SJCRH30 (cell line): ENCODE data around the gene COLEC12. TPM values are rescaled to one million over a fixed set of nuclear protein-coding genes. Genes with fewer than 3 reads are reported as not detected.

ENCODE experiments used
- DNase-seq, 2 experiments: peaks; one replicate each; pipeline ENCODE4 v3.0.0-alpha.2; 2015 to 2020
- H3K27ac ChIP-seq: fragments of 250-450 bp; sonication (Bioruptor Pico); 2 replicates; pipeline ENCODE4 v1.5.1; 2020; ENCODE audit warnings: mild to moderate bottlenecking, moderate library complexity
- H3K27me3 ChIP-seq: fragments of 250-450 bp; sonication (Bioruptor Pico); 2 replicates; pipeline ENCODE4 v1.5.1; 2020; ENCODE audit warnings: mild to moderate bottlenecking, moderate library complexity
- H3K36me3 ChIP-seq: fragments of 250-450 bp; sonication (Bioruptor Pico); 2 replicates; pipeline ENCODE4 v1.5.1; 2020; ENCODE audit warnings: mild to moderate bottlenecking, moderate library complexity
- H3K4me1 ChIP-seq: fragments of 250-450 bp; sonication (Bioruptor Pico); 2 replicates; pipeline ENCODE4 v1.5.1; 2020; ENCODE audit warnings: mild to moderate bottlenecking, moderate library complexity
- H3K4me3 ChIP-seq: fragments of 250-450 bp; sonication (Bioruptor Pico); 2 replicates; pipeline ENCODE4 v1.5.1; 2020; ENCODE audit warnings: mild to moderate bottlenecking, moderate library complexity
- H3K9me3 ChIP-seq: fragments of 250-450 bp; sonication (Bioruptor Pico); replicated peaks from 2 replicates; pipeline ENCODE4 v1.5.1; 2020; ENCODE audit warnings: mild to moderate bottlenecking, moderate library complexity
- total RNA-seq: library from RNA; depleted of rRNA; stranded (reverse); fragments of >200 nt; shearing (Covaris generic); gene quantifications from 2 replicates; pipeline ENCODE4 v1.2.3, GENCODE V29; 2014

COLEC12 gene
- total RNA-seq, 1 experiment from 2014 or later, result not detected

DNA sequence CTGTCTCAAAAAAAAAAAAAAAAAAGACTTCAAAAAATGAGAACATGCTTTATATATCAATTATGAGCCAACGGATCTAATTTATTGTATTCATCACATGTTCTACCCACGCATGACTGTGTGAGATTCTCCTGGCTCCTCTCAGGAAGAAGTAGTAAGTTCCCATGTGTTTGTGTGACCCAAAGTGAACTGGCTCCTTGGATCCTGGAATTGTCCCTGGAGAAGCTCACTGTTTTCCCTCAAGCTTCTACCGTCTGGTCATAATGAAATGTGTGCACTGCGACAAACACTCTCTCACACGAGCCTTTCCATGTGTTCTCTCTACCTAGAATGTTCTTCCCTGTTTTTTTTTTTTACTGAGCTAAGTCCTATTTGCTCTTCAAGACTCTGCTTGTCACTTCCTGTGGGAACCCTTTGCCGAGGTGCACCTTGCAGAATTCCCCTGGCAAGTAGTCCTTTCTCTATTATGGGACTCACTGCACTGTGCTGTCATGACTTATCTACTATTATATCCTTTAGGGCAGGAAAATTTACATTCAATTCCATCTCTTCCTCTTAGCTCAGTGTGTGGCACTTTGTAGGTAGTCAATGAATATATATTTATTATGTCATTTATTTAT is 149.4 kb downstream of the COLEC12 start:
- H3K27me3 ChIP-seq, result no peaks in the 10 kb centered on the region
- DNase-seq, result no peak
- H3K4me3 ChIP-seq, result no peak overlapping the region
- no peak overlapping the region for H3K27ac ChIP-seq
- H3K9me3 ChIP-seq, result no peaks in the 10 kb centered on the region
- H3K4me1 ChIP-seq, result no peaks in the 10 kb centered on the region
- no peaks in the 10 kb centered on the region for H3K36me3 ChIP-seq

DNA sequence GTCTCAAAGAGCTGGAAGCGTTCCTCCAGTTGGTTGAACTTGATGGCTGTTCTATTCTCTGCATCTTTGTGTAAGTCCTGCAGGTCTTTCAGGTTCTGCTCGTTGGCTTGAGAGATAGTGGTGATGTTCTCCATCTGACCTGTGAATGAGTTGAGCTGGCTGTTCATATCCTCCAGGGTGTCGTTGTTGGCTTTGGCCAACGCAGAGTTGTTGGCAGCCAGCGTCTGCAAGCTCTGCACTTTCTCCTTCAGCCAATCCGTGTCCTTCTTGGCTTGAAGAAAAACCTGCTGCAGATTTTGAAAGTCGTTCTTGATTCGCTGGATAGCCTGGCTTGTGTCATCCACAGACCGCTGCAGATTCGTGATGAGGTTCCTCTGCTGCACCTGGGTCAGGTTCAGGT is 153.9 kb downstream of the COLEC12 start:
- no peak for DNase-seq
- Histone ChIP-seq H3K4me1 (no peaks in the 10 kb centered on the region), H3K27ac (no peak overlapping the region), H3K4me3 (no peak overlapping the region), H3K36me3 (no peaks in the 10 kb centered on the region), H3K9me3 (no peaks in the 10 kb centered on the region), H3K27me3 (no peaks in the 10 kb centered on the region)

DNA sequence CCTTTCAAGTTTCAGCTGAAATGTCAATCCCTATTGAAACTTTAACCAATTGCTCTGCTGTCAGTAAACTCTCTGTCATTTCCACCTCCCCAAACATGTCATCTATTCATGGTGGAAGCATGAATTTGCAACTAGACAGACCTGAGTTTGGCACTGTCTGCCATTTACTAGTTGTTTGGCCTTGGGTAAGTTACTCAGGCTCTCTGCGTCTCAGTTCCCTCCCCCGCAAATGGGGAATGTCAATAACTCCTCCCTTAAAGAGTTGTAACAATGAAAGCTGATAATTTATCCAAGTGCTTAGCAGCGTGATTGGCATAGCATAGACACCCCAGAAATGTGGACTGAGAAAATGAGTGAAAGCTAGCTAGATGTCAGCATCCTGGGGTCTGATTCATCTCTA is 159.4 kb downstream of the COLEC12 start:
- Histone ChIP-seq H3K4me1 (no peaks in the 10 kb centered on the region), H3K27me3 (no peaks in the 10 kb centered on the region), H3K9me3 (no peaks in the 10 kb centered on the region), H3K4me3 (no peak overlapping the region), H3K27ac (no peak overlapping the region), H3K36me3 (no peaks in the 10 kb centered on the region)
- DNase-seq, result no peak

DNA sequence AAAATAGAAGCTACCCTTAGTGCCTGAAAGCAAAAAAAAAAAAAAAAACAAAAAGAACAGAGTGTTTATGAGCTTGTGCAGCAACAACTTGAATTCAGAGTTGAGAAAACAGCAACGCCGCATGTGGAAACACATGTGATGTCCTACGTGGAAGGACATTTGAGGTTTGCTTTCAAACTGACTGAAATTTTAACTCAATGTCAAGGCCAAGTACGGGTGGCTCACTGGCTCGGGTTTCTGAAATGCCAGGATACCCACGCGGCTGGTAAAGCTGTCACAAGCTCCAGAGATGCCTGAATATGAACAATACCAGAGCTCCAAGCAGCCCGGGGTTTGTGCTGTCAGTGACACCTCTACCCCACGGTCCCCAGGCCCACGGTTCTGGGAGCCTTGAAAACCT is 160.5 kb downstream of the COLEC12 start:
- Histone ChIP-seq H3K27ac (no peak overlapping the region), H3K36me3 (no peaks in the 10 kb centered on the region), H3K4me1 (no peaks in the 10 kb centered on the region), H3K4me3 (no peak overlapping the region), H3K9me3 (no peaks in the 10 kb centered on the region), H3K27me3 (no peaks in the 10 kb centered on the region)
- no peak for DNase-seq

DNA sequence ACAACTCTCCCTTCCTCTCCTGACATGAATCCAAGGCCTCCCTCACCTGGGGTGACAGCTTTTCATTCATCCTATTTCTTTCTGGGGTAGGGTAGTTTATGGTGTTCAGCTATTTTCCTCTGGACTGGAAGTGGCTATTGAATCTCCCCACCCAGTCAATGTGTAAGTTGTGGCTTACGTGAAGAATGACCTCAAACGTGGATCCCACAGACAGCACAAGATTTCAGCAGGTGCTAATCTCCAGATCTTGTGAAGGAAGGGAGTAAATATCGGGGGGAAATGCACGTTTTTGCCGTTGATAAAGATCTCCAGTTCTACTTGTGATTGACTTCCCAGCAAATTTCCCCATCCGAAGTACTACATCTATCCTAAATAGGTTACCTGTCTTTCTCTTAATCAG is 161.3 kb downstream of the COLEC12 start:
- no peaks in the 10 kb centered on the region for H3K27me3 ChIP-seq

DNA sequence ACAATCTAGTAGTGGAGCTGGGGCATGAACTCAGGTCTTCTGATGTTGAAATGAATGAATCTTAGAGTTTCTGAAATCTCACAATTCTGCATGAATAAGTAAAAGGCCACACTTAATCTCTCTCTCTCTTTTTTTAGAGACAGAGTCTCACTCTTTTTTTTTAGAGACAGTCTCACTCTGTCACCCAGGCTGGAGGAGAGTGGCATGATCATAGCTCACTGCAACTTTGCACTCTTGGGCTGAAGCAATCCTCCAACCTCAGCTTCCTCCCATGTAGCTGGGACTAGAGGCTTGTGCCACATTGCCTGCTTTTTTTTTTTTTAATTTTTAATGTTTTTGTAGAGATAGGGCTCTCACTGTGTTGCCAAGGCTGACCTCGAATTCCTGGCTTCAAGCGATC is 163.8 kb downstream of the COLEC12 start:
- H3K36me3 ChIP-seq, result no peaks in the 10 kb centered on the region
- H3K9me3 ChIP-seq, result no peaks in the 10 kb centered on the region
- no peaks in the 10 kb centered on the region for H3K27me3 ChIP-seq
- no peak overlapping the region for H3K4me3 ChIP-seq
- no peaks in the 10 kb centered on the region for H3K4me1 ChIP-seq
- no peak for DNase-seq
- H3K27ac ChIP-seq, result no peak overlapping the region

More for the DNA sequence above, 161.3 kb downstream of the COLEC12 start:
- no peaks in the 10 kb centered on the region for H3K4me1 ChIP-seq
- no peak overlapping the region for H3K27ac ChIP-seq
- H3K36me3 ChIP-seq, result no peaks in the 10 kb centered on the region
- H3K4me3 ChIP-seq, result no peak overlapping the region
- no peaks in the 10 kb centered on the region for H3K9me3 ChIP-seq
- no peak for DNase-seq

DNA sequence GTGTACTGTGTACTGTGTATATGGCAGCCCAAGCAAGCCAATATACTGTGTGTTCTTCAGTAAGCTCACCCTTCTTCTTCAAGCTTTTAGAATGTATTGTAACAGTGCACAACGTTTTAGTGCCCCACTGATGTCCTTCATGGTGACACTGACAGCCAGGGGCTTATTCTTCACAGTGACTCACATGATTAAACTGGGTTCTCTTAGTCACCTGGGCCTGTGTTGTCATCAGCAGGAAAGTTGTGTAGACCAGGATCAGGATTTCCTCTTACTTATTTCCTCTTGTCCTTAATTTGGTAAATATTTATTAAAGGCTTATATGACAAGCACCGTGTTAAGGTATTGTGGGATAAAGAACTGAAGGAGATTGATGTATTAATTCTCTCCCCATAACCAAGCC is 164.8 kb downstream of the COLEC12 start:
- H3K4me3 ChIP-seq, result no peak overlapping the region
- H3K36me3 ChIP-seq, result no peaks in the 10 kb centered on the region
- no peak overlapping the region for H3K27ac ChIP-seq
- H3K4me1 ChIP-seq, result no peaks in the 10 kb centered on the region
- no peaks in the 10 kb centered on the region for H3K27me3 ChIP-seq
- H3K9me3 ChIP-seq, result no peaks in the 10 kb centered on the region
- DNase-seq, result no peak

DNA sequence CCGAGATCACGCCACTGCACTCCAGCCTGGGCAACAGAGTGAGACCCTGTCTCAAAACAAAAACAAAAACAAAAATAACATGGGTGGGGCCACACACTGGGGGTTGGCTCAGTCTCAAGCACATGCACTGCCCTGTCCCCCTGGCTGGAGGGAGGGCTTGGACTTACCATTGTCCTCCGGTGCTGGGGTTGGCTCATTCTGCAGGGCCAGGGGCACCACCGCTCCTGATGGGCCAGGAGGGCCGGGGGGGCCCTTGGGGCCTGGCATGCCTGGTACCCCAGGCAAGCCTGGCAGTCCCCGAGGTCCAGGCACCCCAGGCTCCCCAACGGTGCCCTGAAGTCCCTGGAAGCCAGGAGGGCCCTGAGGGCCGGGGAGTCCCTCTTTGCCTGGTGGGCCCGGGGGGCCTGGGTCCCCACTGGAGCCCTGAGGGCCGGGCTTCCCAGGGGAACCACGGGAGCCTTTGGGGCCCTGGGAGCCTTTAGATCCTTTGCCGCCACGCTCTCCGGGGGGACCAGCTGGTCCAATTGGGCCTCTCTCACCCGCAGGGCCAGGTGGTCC is 165.8 kb downstream of the COLEC12 start:
- no peaks in the 10 kb centered on the region for H3K27me3 ChIP-seq
- H3K36me3 ChIP-seq, result no peaks in the 10 kb centered on the region
- no peak overlapping the region for H3K4me3 ChIP-seq
- H3K4me1 ChIP-seq, result no peaks in the 10 kb centered on the region
- H3K9me3 ChIP-seq, result no peaks in the 10 kb centered on the region
- DNase-seq, result no peak
- H3K27ac ChIP-seq, result no peak overlapping the region

DNA sequence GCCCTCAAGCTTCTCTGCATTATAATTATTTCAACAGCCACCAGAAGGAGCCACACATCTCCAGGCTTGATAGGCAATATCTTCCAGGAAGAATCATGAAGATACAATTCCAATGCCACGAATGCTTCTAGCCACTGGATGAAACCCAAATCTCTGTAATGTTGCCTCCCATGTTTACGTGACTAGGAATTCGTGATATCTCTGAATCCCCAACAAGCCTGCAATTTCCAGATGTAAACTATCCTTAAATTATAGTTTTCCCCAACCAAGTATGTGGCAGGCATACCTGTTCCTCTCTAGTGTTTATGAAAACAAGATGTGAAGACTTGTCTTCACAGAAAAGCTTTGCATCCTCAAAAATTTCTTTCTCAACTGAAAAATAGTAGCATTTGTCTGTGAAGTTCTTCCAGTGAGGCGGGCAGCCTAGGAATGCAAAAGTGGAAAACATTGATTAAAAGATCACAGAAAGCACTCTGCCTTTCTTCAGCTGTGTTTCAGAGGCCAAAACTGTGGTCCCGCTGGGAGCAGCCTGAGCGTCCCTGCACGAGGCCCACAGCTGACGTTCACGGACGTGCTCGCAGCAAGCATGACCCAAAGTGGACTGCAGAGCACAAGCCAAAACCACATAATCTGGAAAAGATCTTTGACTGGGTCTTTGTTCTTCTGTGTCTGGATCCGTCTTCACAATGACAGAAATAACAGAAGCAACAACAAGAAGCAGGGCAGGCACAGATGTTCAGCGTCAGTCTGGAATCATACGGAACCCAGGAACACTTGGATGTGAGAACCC is 167.6 kb downstream of the COLEC12 start:
- Histone ChIP-seq H3K4me1 (no peaks in the 10 kb centered on the region), H3K27me3 (no peaks in the 10 kb centered on the region), H3K27ac (no peak overlapping the region), H3K9me3 (no peaks in the 10 kb centered on the region), H3K4me3 (no peak overlapping the region), H3K36me3 (no peaks in the 10 kb centered on the region)
- no peak for DNase-seq

DNA sequence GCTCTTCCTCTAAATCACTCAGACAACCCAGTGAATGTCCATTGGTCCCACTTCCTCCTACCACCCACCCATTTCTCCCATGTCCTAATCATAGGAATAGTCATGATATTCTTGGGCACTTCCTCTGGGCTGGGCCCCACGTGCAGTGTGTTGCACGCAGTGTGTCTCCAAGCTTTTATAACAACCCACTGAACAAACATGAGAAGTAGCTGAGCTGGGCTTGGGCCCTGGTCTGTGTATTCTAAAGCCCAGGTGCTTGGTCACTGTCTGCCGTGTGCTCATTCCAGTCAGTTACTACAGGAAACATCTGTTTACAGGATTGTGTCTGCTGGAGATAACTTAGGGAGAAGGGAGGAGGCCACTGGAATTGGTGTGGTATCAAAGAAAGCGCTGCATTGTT is 168.5 kb downstream of the COLEC12 start:
- no peak for DNase-seq
- no peak overlapping the region for H3K4me3 ChIP-seq
- H3K9me3 ChIP-seq, result no peaks in the 10 kb centered on the region
- no peaks in the 10 kb centered on the region for H3K4me1 ChIP-seq
- H3K27me3 ChIP-seq, result no peaks in the 10 kb centered on the region
- H3K36me3 ChIP-seq, result no peaks in the 10 kb centered on the region
- H3K27ac ChIP-seq, result no peak overlapping the region

DNA sequence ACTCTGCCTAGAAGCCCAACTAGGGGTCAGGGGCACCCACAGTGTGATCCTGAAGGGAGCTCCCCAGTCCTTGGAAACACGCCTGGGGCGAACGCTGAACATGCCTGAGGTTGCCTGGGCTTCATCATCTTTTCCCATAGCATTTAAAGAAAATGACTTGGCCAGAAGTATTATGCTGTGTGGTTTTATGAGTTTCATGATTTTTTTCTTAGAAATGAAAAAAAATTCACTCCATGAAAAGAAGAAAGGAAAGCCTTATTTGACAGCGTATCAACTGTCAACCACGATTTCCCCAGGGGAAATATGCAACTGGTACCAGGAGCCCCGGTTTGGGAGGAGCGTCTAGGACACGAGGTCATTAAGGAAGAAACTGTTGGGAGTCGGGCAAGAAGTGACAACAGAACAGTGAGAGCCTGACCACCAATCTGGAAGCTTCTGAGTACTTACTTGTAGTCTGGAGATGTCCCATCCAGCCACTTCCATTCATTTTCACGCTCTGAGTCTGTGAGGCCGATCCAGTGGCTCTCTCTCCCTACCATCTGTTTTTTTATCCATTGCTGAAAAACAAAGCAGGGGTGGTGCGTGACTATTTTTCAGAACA is 169.2 kb downstream of the COLEC12 start:
- no peaks in the 10 kb centered on the region for H3K9me3 ChIP-seq
- no peaks in the 10 kb centered on the region for H3K27me3 ChIP-seq
- H3K27ac ChIP-seq, result no peak overlapping the region
- no peaks in the 10 kb centered on the region for H3K4me1 ChIP-seq
- no peak overlapping the region for H3K4me3 ChIP-seq
- H3K36me3 ChIP-seq, result no peaks in the 10 kb centered on the region
- DNase-seq, result peak; percentile 8 to 32

DNA sequence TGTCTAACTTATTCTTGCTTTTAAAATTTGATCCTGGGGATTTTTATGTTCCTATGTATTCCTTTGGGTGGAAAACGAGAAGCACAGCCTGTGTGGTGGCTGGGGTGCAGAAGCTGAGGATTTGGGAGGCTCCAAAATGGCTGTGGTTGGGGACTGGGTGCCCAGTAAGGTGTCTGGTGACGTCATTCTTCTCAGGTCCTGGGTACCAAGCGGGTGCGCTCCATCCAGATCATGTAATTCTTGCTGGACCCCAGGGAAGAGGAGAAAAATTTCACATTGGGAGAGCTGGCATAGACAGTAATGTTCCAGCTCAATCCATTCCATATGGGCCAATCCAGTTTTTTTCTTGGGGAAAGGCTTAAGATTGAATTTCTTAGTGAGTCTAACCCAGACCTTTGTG is 171.6 kb downstream of the COLEC12 start:
- Histone ChIP-seq H3K4me1 (no peaks in the 10 kb centered on the region), H3K36me3 (no peaks in the 10 kb centered on the region), H3K4me3 (no peak overlapping the region), H3K27ac (no peak overlapping the region), H3K9me3 (no peaks in the 10 kb centered on the region), H3K27me3 (no peaks in the 10 kb centered on the region)
- no peak for DNase-seq

DNA sequence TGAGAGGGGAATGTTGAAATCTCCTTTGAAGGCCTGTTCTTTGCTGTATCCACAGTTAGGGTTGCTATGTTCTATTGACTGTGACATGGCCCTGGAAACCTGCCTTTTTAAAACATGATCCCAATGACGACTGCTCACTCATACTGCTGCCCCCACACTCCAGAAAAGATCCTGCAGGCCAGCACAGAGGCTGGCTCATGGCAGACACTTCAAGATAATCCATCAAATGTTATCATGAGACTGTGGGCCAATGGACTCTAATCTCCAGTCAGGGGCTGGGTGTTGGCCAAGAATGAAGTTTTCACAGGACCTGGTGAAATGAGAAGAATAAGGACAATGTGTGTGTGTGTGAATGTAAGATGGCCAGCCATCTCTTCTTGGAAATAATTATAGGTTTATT is 173.7 kb downstream of the COLEC12 start:
- Histone ChIP-seq H3K27ac (no peak overlapping the region), H3K27me3 (no peaks in the 10 kb centered on the region), H3K4me3 (no peak overlapping the region), H3K36me3 (no peaks in the 10 kb centered on the region), H3K9me3 (no peaks in the 10 kb centered on the region), H3K4me1 (0 out of 2 replicates have a peak, but pooled peaks cover 2% of the 10 kb centered on the region)
- no peak for DNase-seq

DNA sequence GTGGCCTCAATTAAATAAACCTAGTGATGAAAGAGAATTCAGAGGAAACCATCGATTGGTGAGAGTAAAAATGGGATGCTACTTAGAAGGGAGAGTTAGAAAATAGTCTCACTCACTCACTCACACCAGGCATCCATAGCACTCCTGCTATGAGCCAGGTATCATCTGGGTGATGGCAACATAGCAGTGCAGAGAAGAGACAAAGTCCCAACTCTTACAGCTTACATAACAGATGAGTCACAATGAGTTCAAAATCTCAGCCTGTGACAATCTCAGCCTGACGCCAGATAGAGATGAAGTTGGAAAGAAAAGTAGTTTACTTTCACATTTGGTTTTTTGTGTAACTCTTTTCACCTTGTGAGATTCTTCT is 177.3 kb downstream of the COLEC12 start:
- H3K9me3 ChIP-seq, result no peaks in the 10 kb centered on the region
- H3K27me3 ChIP-seq, result no peaks in the 10 kb centered on the region
- no peak for DNase-seq
- H3K36me3 ChIP-seq, result no peaks in the 10 kb centered on the region
- no peak overlapping the region for H3K4me3 ChIP-seq
- no peak overlapping the region for H3K27ac ChIP-seq
- 0 out of 2 replicates have a peak, but pooled peaks cover 2% of the 10 kb centered on the region for H3K4me1 ChIP-seq

DNA sequence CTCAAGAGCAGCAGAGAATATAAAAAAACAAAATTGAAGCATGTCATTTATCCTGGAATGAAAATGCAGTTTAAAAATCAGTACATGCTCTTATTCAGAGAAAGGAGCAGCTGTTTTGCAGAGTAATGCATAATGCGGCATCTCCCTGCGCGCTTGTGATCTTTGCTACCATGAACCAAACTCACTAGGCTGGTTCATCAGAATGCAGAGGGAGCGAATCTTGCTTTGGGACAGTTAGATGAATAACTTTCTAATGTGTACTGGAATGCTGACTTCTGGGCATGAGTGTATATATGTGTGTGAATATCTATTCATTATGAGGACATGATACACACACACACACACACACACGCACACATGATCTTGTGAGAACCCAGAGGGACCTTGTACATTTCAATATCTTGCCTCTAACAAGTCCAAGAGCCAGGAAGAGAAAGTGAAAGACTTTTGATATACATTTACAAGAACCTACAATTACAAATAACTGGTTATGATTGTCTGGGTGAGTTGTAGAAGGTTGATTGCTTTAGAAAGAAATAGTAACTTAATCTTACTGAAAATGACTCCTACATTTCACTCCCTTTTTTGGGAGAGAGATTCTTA is 178.5 kb downstream of the COLEC12 start:
- Histone ChIP-seq H3K9me3 (no peaks in the 10 kb centered on the region), H3K36me3 (no peaks in the 10 kb centered on the region), H3K4me1 (0 out of 2 replicates have a peak, but pooled peaks cover 2% of the 10 kb centered on the region), H3K27me3 (no peaks in the 10 kb centered on the region), H3K4me3 (no peak overlapping the region), H3K27ac (no peak overlapping the region)
- DNase-seq, result no peak
